Gastrocnemius medialis (tissue), 4 donors: ENCODE results near the gene SYTL1.

Source experiments
- CTCF ChIP-seq, 5 experiments: fragments of 450-650 bp in 3 of 5; fragments of 200-600 bp in 2 of 5; sonication (generic) in 2 of 5; IDR thresholded peaks in 4 of 5; conservative IDR thresholded peaks in 1 of 5; 1 replicate in 4 of 5; 2 replicates in 1 of 5; pipeline ENCODE4 v1.5.1; 2016 to 2019; ENCODE audit warnings: antibody characterized with exemption in 5 of 5, mild to moderate bottlenecking in 3 of 5, moderate library complexity in 3 of 5
- POLR2A ChIP-seq, 2 donors: fragments of 450-650 bp; IDR thresholded peaks; one replicate each; pipeline ENCODE4 v1.6.1; 2017; ENCODE audit warnings: antibody characterized with exemption in 2 of 2, mild to moderate bottlenecking in 2 of 2, moderate library complexity in 2 of 2

GRCh38 chr1:27360159-27361043 lies 18.6 kb downstream of the SYTL1 start:
- TF ChIP-seq CTCF (IDR thresholded peaks at IDR 0.05 in 4 of 5, conservative IDR thresholded peaks at IDR 0.05 in 1 of 5) (no peak), POLR2A (IDR thresholded peaks at IDR 0.05) (no peak)
